AG04449 (cell line): ENCODE results near the gene LGR4.
A peak's percentile ranks its signal among the peaks of the same experiment; 100 is the strongest.

ENCODE experiments used
- CTCF ChIA-PET: fragments of 350-600 bp; formaldehyde crosslinking; extraction: SDS; loops from one replicate; lab custom pipeline; 2021; ENCODE audit warnings: antibody characterized with exemption; lab: Yijun Ruan, JAX
- POLR2A ChIA-PET: fragments of 400-600, 350-600 bp; formaldehyde crosslinking; extraction: SDS; loops from one replicate; lab custom pipeline; 2020; ENCODE audit warnings: antibody characterized with exemption, inconsistent platforms; lab: Yijun Ruan, JAX
- DNase-seq: peaks from one replicate; pipeline ENCODE4 v3.0.0-alpha.2; 2010; ENCODE audit warnings: low read depth, low spot score
- H3K4me3 ChIP-seq: 2 replicates; pipeline ENCODE4 v1.5.1; 2011; ENCODE audit warnings: low read depth, mild to moderate bottlenecking, control low read depth, low read length
- CTCF ChIP-seq: IDR thresholded peaks from one replicate; pipeline ENCODE4 v1.5.1; 2011; ENCODE audit warnings: mild to moderate bottlenecking, moderate library complexity, low read length, control low read depth, inconsistent platforms; ENCODE audit not compliant: insufficient read depth; ENCODE audit errors: missing control alignments

LGR4 gene

GRCh38 chr11:27433742-27434141 lies 38.8 kb downstream of the LGR4 start:
- TF ChIP-seq CTCF, result no peak
- ChIA-PET CTCF (no interaction called here), POLR2A (interaction anchor here (0.9 kb wide), 1 partner anchor 35 kb away, joined by 4 read pairs; no protein-coding TSS in a partner anchor)
- H3K4me3 ChIP-seq, result no peak overlapping the region
- DNase-seq, result no peak

- DNase-seq, result no peak
- ChIA-PET CTCF (interaction anchor here (1.5 kb wide), 1 partner anchor 12 kb away, joined by 4 read pairs; no protein-coding TSS in a partner anchor), POLR2A (no interaction called here)
- no peak for TF ChIP-seq CTCF
- H3K4me3 ChIP-seq, result no peak overlapping the region
These were observed 40.8 kb downstream of the LGR4 start for GRCh38 chr11:27431808-27432207.

GRCh38 chr11:27429761-27430393 lies 42.7 kb downstream of the LGR4 start:
- CTCF ChIA-PET, result no interaction called here
- H3K4me3 ChIP-seq, result no peak overlapping the region
- POLR2A ChIA-PET, result no interaction called here
- DNase-seq, result no peak
- TF ChIP-seq CTCF, result no peak

GRCh38 chr11:27427183-27427980 lies 45.2 kb downstream of the LGR4 start:
- peak; percentile 33 for DNase-seq
- CTCF ChIA-PET, result interaction anchor here (0.9 to 2.6 kb wide), 2 partner anchors 16 to 244 kb away, joined by 3 to 8 read pairs; no protein-coding TSS in a partner anchor

GRCh38 chr11:27425814-27426213 lies 46.8 kb downstream of the LGR4 start:
- no peak overlapping the region for H3K4me3 ChIP-seq
- ChIA-PET POLR2A (no interaction called here), CTCF (interaction anchor here (0.6 kb wide), 1 partner anchor 133 kb away, joined by 3 read pairs; no protein-coding TSS in a partner anchor)
- no peak for TF ChIP-seq CTCF
- DNase-seq, result no peak

More at GRCh38 chr11:27427183-27427980, 45.2 kb downstream of the LGR4 start:
- POLR2A ChIA-PET, result no interaction called here
- no peak for TF ChIP-seq CTCF
- no peak overlapping the region for H3K4me3 ChIP-seq

- ChIA-PET POLR2A (no interaction called here), CTCF (no interaction called here)
- DNase-seq, result peak; percentile 41
- H3K4me3 ChIP-seq, result no peak overlapping the region
- TF ChIP-seq CTCF, result no peak
These were observed 49.5 kb downstream of the LGR4 start for GRCh38 chr11:27423125-27423524.
